HG03354 (cell line): ENCODE data around the gene RASSF10.
"Not testable (repeated sequence)": the region's sequence is repeated elsewhere in the genome, so short reads cannot be mapped to it uniquely, and the experiment has no call there.

Experiments used
- ATAC-seq: cut with Tn5 transposase; IDR thresholded peaks from one replicate; pipeline ENCODE4 v1.9.1; 2021; ENCODE audit warnings: mild to moderate bottlenecking; ENCODE audit not compliant: unreplicated experiment, poor library complexity, severe bottlenecking

The RASSF10 gene

GRCh38 chr11:13015753-13016152, 6.6 kb downstream of the RASSF10 start:
- no peak for ATAC-seq

- no peak for ATAC-seq
Measured at GRCh38 chr11:13016415-13016814, 7.3 kb downstream of the RASSF10 start.

GRCh38 chr11:13019313-13019712, 10.2 kb downstream of the RASSF10 start:
- no peak for ATAC-seq

GRCh38 chr11:13023423-13023822, 14.3 kb downstream of the RASSF10 start:
- ATAC-seq, result no peak

- no peak for ATAC-seq
Measured at GRCh38 chr11:13026722-13027121, 17.6 kb downstream of the RASSF10 start.

GRCh38 chr11:13028322-13028721, 19.2 kb downstream of the RASSF10 start:
- no peak for ATAC-seq

- no peak for ATAC-seq
Measured at GRCh38 chr11:13029872-13030271, 20.8 kb downstream of the RASSF10 start.

- no peak for ATAC-seq
Measured at GRCh38 chr11:13030857-13031256, 21.7 kb downstream of the RASSF10 start.

GRCh38 chr11:13031349-13031748, 22.2 kb downstream of the RASSF10 start:
- no peak for ATAC-seq

- no peak for ATAC-seq
Measured at GRCh38 chr11:13033760-13034533, 24.8 kb downstream of the RASSF10 start.

GRCh38 chr11:13035711-13036110, 26.6 kb downstream of the RASSF10 start:
- ATAC-seq, result no peak

- ATAC-seq, result no peak
Measured at GRCh38 chr11:13036235-13036634, 27.1 kb downstream of the RASSF10 start.

- ATAC-seq, result no peak
Measured at GRCh38 chr11:13038366-13038765, 29.2 kb downstream of the RASSF10 start.

GRCh38 chr11:13039126-13039525, 30.0 kb downstream of the RASSF10 start:
- no peak for ATAC-seq

- ATAC-seq, result no peak
Measured at GRCh38 chr11:13040969-13041561, 31.9 kb downstream of the RASSF10 start.

- no peak for ATAC-seq
Measured at GRCh38 chr11:13042873-13043342, 33.8 kb downstream of the RASSF10 start.

GRCh38 chr11:13043912-13044628, 35.0 kb downstream of the RASSF10 start:
- ATAC-seq, result no peak

- ATAC-seq, result not testable (repeated sequence)
Measured at GRCh38 chr11:13045089-13045488, 36.0 kb downstream of the RASSF10 start.

GRCh38 chr11:13045734-13046133, 36.6 kb downstream of the RASSF10 start:
- no peak for ATAC-seq

- ATAC-seq, result no peak
Measured at GRCh38 chr11:13046637-13047570, 37.8 kb downstream of the RASSF10 start.
